Lung (tissue), 12 donors: ENCODE measurements around the gene ARHGAP42. TPM values are rescaled to one million over a fixed set of nuclear protein-coding genes. Genes with fewer than 3 reads are reported as not detected.

ENCODE experiments used
- ATAC-seq: fragments of 200-7000 bp; cut with Tn5 transposase; one replicate; pipeline ENCODE4 v1.9.1; 2020; ENCODE audit warnings: moderate number of reproducible peaks; ENCODE audit not compliant: insufficient read depth, low FRiP score
- DNase-seq, 3 donors: peaks; one replicate each; pipeline ENCODE4 v3.0.0-alpha.2; 2013 to 2017
- H3K27ac ChIP-seq, 2 donors: one replicate each; pipeline ENCODE4 v1.5.1; 2013; ENCODE audit warnings: mild to moderate bottlenecking in 2 of 2, moderate library complexity in 2 of 2, control low read depth in 1 of 2, inconsistent platforms in 1 of 2, low read depth in 1 of 2, low read length in 1 of 2
- H3K27me3 ChIP-seq, 3 donors: one replicate each; pipeline ENCODE4 v1.5.1; 2013; ENCODE audit warnings: low read length in 2 of 3; ENCODE audit not compliant: control insufficient read depth in 3 of 3, insufficient read depth in 3 of 3
- H3K36me3 ChIP-seq, 4 donors: one replicate each; pipeline ENCODE4 v1.5.1; 2013; ENCODE audit warnings: low read length in 4 of 4, mild to moderate bottlenecking in 1 of 4, moderate library complexity in 1 of 4; ENCODE audit not compliant: control insufficient read depth in 4 of 4, insufficient read depth in 4 of 4
- H3K4me1 ChIP-seq, 5 donors: one replicate each; pipeline ENCODE4 v1.5.1; 2013; ENCODE audit warnings: low read length in 5 of 5, mild to moderate bottlenecking in 2 of 5, moderate library complexity in 1 of 5; ENCODE audit not compliant: control insufficient read depth in 5 of 5, insufficient read depth in 5 of 5
- H3K4me3 ChIP-seq: one replicate; pipeline ENCODE4 v1.5.1; 2013; ENCODE audit warnings: mild to moderate bottlenecking, control low read depth, moderate library complexity
- H3K9ac ChIP-seq, 2 donors: one replicate each; pipeline ENCODE4 v1.5.1; 2013; ENCODE audit warnings: low read length in 2 of 2, control low read depth in 1 of 2; ENCODE audit not compliant: insufficient read depth in 1 of 2
- H3K9me3 ChIP-seq, 4 donors: one replicate each; pipeline ENCODE4 v1.5.1; 2013; ENCODE audit warnings: low read length in 3 of 4, mild to moderate bottlenecking in 1 of 4, moderate library complexity in 1 of 4; ENCODE audit not compliant: control insufficient read depth in 4 of 4, insufficient read depth in 3 of 4
- WGBS, 2 donors: extraction: QIAGEN DNeasy Blood & Tissue Kit; methylation state at CpG; one replicate each; pipeline ENCODE4 v1.1.7; 2013; 5-methylcytosine and 5-hydroxymethylcytosine counted together
- polyA plus RNA-seq, 2 donors: library from polyadenylated mRNA; stranded (reverse); fragments of 200-250 nt; gene quantifications; one replicate each; pipeline ENCODE4 v1.2.1, GENCODE V29; 2013
- total RNA-seq, 2 donors: library from RNA; depleted of rRNA in 1 of 2; stranded (reverse); fragments of >200 nt in 1 of 2; gene quantifications; one replicate each; pipeline ENCODE4 v1.2.1, GENCODE V29; 2014 to 2021
- TF ChIP-seq, protein P1 (sequence below): IDR thresholded peaks from 2 replicates; pipeline ENCODE4 v1.5.1; 2012; ENCODE audit warnings: mild to moderate bottlenecking; ENCODE audit errors: control extremely low read depth, extremely low read depth
- donor health status: control.
- donor health status: control.
- donor health status: Bipolar disorder and iron deficiency.
- donor health status: healthy.
- donor health status: DM: yes; HTN: yes; CAD: no.

The ARHGAP42 gene
- total and polyA plus RNA-seq, 4 donors: 4.1 to 58.6 (median 10.3) TPM

DNA sequence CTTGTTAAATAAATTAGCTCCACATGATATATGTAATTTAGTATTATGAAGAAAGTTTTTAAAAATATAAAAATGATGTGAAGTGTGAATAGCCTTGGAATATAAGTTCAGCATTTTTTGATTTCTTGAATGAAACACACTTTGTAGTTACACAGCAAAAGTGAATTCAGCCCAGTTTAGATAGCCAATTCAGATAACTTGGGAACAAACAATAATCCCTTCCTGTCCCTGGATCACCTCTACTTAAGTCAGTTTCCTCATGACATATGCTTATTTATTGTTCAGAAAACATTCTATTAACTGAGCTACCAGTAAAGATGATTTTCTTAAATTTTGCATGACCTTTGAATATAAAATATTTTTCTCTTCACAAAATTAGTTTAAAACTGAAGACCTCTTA is 335.2 kb downstream of the ARHGAP42 start:
- Histone ChIP-seq H3K4me3 (no peak overlapping the region), H3K27ac (no peak overlapping the region), H3K36me3 (no peaks in the 10 kb centered on the region), H3K4me1 (peaks cover 0 to 3% (median 0%) of the 10 kb centered on the region in 5 donors), H3K9me3 (no peaks in the 10 kb centered on the region), H3K27me3 (no peaks in the 10 kb centered on the region), H3K9ac (no peak overlapping the region)
- ATAC-seq: no peak
- TF ChIP-seq, protein P1, sequence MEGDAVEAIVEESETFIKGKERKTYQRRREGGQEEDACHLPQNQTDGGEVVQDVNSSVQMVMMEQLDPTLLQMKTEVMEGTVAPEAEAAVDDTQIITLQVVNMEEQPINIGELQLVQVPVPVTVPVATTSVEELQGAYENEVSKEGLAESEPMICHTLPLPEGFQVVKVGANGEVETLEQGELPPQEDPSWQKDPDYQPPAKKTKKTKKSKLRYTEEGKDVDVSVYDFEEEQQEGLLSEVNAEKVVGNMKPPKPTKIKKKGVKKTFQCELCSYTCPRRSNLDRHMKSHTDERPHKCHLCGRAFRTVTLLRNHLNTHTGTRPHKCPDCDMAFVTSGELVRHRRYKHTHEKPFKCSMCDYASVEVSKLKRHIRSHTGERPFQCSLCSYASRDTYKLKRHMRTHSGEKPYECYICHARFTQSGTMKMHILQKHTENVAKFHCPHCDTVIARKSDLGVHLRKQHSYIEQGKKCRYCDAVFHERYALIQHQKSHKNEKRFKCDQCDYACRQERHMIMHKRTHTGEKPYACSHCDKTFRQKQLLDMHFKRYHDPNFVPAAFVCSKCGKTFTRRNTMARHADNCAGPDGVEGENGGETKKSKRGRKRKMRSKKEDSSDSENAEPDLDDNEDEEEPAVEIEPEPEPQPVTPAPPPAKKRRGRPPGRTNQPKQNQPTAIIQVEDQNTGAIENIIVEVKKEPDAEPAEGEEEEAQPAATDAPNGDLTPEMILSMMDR: no peak
- no peak for DNase-seq

DNA sequence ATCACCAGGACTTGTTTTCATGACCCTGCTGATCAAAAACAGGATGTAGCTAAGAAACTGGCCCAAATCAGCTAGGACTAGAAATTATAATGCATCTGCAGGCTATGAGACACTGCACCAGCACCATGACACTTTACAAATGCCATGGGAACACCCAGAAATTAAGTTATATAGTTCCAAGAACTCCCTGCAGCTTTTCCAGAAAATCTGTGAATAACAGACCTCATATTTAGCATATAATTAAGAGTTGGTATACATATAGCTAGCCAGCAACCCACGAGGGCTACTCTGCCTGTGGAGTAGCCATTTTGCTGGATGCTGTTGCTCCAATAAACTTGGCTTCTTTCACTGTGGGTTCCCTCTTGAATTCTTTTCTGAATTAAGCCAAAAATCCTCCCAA is 341.6 kb downstream of the ARHGAP42 start:
- WGBS, 2 donors: 56 to 62% methylated on average over 1 of the region's 1 CpG
- Histone ChIP-seq H3K27me3 (no peaks in the 10 kb centered on the region), H3K9ac (no peak overlapping the region), H3K27ac (no peak overlapping the region), H3K4me1 (no peaks in the 10 kb centered on the region), H3K36me3 (no peaks in the 10 kb centered on the region), H3K9me3 (no peaks in the 10 kb centered on the region), H3K4me3 (no peak overlapping the region)
- TF ChIP-seq, protein P1: no peak
- DNase-seq (no peak), ATAC-seq (no peak)

DNA sequence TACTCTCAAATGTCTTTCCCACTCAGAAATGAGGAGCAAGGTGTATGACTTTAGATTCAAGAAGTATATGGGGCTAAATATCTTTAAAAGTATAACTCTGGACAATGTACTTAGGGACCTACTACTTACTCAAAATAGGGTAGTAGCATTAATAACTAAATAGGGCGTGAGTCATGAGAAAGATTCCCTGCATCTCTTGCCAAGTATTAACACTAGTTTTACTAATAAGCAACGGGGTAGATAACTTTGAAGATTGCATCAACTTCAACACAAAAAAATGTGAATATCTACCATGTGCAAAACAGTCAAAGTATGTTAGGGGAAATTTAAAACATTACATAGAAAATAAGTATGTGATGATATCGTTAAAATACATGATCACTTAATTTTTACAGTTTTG is 342.9 kb downstream of the ARHGAP42 start:
- no peaks in the 10 kb centered on the region for H3K9me3 ChIP-seq
- WGBS, 2 donors: 73 to 88% methylated on average over 3 of the region's 3 CpGs
- no peak overlapping the region for H3K4me3 ChIP-seq
- H3K27ac ChIP-seq: no peak overlapping the region
- TF ChIP-seq, protein P1: no peak
- DNase-seq (no peak), ATAC-seq (no peak)
- H3K27me3 ChIP-seq: no peaks in the 10 kb centered on the region
- no peaks in the 10 kb centered on the region for H3K36me3 ChIP-seq
- H3K4me1 ChIP-seq: peaks cover 0 to 7% (median 0%) of the 10 kb centered on the region in 5 donors
- H3K9ac ChIP-seq: no peak overlapping the region

DNA sequence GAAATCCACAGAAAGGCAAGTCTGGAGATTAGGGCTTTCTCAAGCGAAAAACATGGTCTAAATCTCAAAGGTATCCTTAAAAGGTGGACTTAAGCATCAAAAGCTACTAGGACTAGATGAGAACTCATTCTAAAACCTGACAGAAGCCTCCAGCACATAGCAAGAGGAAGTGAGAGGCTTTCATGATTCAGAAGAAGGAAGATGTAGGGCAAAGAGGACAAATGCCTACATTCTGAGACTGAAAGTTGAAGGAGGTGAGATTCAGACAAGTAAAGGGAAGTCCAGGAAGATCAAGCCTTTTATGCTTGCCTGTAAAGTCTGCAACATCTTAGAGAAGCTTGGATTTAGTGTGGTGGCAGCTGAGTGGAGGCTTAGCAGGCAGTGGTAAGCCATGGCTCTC is 343.6 kb downstream of the ARHGAP42 start:
- H3K9me3 ChIP-seq: no peaks in the 10 kb centered on the region
- no peak overlapping the region for H3K27ac ChIP-seq
- ATAC-seq (no peak), DNase-seq (no peak)
- peaks cover 0 to 7% (median 0%) of the 10 kb centered on the region in 5 donors for H3K4me1 ChIP-seq
- H3K9ac ChIP-seq: no peak overlapping the region
- H3K4me3 ChIP-seq: no peak overlapping the region
- TF ChIP-seq, protein P1: no peak
- no peaks in the 10 kb centered on the region for H3K27me3 ChIP-seq
- 79 to 84% methylated on average over 1 of the region's 1 CpG for WGBS, 2 donors
- H3K36me3 ChIP-seq: no peaks in the 10 kb centered on the region
